ENCODE results near the gene ADD1. TPM values are rescaled to one million over a fixed set of nuclear protein-coding genes. Genes with fewer than 3 reads are reported as not detected.

ADD1 gene
- total and polyA plus RNA-seq, 2 of the 13 experiments (the other 11 are each of a cell fraction or from before 2014, with no cell fraction given): 73.9 to 122 TPM

DNA sequence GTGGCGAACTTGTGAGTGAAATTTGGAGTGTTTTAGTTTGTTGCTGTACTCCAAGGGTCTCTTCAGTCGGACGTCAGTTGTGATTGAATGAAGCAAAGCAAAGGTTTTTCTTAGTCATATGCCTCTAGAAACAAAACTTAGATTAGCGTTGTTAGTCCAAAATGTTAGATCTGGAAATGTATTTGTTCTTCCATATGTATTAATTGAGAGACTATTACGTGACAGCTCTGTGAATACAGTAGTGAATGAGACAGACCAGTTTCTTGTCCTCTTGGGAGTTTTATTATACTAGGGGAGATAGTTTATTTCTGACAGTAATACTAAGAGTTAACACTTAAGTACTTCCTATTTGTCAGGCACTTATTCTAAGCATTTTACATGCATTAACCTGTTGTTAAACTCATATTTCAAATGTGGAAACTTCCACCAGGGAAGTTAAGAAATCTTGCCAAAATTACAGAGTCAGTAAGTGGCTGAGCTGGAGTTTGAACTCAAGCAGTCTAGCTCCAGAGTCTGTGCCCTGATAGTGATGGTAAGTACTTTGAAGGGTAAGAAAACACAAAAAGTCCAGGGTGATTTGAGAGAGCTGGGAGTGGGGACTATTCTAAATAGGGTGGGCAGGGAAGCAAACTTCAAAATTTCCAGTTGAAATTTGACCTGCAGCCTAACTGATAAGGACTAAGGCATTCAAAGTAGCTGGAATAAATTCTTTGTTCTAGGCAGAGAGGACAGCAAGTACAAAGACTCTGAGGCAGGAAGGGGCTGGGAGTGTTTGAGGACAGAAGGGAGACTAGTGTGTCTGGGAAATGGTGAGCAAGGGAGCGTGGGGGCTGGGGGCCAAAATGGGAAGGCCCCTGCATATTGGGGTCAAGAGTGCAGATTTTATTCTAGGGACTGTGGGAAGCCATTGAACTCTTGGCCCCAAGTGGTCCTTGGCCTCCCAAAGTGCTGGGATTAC is 17.0 kb downstream of the ADD1 start (continued):
- TF ChIP-seq ZNF160 (CRISPR knock-in tag; IDR thresholded peaks at IDR 0.05): no peak
- TF ChIP-seq, protein P1, sequence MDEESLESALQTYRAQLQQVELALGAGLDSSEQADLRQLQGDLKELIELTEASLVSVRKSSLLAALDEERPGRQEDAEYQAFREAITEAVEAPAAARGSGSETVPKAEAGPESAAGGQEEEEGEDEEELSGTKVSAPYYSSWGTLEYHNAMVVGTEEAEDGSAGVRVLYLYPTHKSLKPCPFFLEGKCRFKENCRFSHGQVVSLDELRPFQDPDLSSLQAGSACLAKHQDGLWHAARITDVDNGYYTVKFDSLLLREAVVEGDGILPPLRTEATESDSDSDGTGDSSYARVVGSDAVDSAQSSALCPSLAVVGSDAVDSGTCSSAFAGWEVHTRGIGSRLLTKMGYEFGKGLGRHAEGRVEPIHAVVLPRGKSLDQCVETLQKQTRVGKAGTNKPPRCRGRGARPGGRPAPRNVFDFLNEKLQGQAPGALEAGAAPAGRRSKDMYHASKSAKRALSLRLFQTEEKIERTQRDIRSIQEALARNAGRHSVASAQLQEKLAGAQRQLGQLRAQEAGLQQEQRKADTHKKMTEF (CRISPR knock-in tag; IDR thresholded peaks at IDR 0.05): peak; percentile 68
- TF ChIP-seq ZNF569 (CRISPR knock-in tag; IDR thresholded peaks at IDR 0.05; ENCODE audit: borderline replicate concordance): no peak
- TF ChIP-seq, protein P2, sequence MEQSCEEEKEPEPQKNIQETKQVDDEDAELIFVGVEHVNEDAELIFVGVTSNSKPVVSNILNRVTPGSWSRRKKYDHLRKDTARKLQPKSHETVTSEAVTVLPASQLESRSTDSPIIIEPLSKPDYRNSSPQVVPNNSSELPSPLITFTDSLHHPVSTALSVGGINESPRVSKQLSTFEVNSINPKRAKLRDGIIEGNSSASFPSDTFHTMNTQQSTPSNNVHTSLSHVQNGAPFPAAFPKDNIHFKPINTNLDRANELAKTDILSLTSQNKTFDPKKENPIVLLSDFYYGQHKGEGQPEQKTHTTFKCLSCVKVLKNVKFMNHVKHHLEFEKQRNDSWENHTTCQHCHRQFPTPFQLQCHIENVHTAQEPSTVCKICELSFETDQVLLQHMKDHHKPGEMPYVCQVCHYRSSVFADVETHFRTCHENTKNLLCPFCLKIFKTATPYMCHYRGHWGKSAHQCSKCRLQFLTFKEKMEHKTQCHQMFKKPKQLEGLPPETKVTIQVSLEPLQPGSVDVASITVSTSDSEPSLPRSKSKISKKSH (CRISPR knock-in tag; IDR thresholded peaks at IDR 0.05; ENCODE audit: borderline replicate concordance): no peak
- 0 out of 2 replicates have a peak, but pooled peaks have one; percentile 48 for TF ChIP-seq CHD4 (IDR thresholded peaks at IDR 0.05; ENCODE audit: borderline replicate concordance, low read length)
- TF ChIP-seq SALL1 (CRISPR knock-in tag; IDR thresholded peaks at IDR 0.05): peak; percentile 88
- TF ChIP-seq SRY (CRISPR knock-in tag; IDR thresholded peaks at IDR 0.05): no peak
- TF ChIP-seq RARA (CRISPR knock-in tag; IDR thresholded peaks at IDR 0.05): peak; percentile 99
- TF ChIP-seq, protein P3, sequence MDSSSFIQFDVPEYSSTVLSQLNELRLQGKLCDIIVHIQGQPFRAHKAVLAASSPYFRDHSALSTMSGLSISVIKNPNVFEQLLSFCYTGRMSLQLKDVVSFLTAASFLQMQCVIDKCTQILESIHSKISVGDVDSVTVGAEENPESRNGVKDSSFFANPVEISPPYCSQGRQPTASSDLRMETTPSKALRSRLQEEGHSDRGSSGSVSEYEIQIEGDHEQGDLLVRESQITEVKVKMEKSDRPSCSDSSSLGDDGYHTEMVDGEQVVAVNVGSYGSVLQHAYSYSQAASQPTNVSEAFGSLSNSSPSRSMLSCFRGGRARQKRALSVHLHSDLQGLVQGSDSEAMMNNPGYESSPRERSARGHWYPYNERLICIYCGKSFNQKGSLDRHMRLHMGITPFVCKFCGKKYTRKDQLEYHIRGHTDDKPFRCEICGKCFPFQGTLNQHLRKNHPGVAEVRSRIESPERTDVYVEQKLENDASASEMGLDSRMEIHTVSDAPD (CRISPR knock-in tag; IDR thresholded peaks at IDR 0.05): peak; percentile 22; the same call in 1 of the 2 replicates
- no peak for TF ChIP-seq CEBPB (IDR thresholded peaks at IDR 0.05; ENCODE audit: borderline replicate concordance, low read depth, low read length)
- TF ChIP-seq, protein P4, sequence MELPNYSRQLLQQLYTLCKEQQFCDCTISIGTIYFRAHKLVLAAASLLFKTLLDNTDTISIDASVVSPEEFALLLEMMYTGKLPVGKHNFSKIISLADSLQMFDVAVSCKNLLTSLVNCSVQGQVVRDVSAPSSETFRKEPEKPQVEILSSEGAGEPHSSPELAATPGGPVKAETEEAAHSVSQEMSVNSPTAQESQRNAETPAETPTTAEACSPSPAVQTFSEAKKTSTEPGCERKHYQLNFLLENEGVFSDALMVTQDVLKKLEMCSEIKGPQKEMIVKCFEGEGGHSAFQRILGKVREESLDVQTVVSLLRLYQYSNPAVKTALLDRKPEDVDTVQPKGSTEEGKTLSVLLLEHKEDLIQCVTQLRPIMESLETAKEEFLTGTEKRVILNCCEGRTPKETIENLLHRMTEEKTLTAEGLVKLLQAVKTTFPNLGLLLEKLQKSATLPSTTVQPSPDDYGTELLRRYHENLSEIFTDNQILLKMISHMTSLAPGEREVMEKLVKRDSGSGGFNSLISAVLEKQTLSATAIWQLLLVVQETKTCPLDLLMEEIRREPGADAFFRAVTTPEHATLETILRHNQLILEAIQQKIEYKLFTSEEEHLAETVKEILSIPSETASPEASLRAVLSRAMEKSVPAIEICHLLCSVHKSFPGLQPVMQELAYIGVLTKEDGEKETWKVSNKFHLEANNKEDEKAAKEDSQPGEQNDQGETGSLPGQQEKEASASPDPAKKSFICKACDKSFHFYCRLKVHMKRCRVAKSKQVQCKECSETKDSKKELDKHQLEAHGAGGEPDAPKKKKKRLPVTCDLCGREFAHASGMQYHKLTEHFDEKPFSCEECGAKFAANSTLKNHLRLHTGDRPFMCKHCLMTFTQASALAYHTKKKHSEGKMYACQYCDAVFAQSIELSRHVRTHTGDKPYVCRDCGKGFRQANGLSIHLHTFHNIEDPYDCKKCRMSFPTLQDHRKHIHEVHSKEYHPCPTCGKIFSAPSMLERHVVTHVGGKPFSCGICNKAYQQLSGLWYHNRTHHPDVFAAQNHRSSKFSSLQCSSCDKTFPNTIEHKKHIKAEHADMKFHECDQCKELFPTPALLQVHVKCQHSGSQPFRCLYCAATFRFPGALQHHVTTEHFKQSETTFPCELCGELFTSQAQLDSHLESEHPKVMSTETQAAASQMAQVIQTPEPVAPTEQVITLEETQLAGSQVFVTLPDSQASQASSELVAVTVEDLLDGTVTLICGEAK (IDR thresholded peaks at IDR 0.05): no peak
- TF ChIP-seq, protein P4 (CRISPR knock-in tag; IDR thresholded peaks at IDR 0.05): no peak
- TF ChIP-seq KAT7 (CRISPR knock-in tag; IDR thresholded peaks at IDR 0.05; ENCODE audit: borderline replicate concordance): no peak
